Stimulated activated CD8-positive, alpha-beta memory T cell treated with anti-CD3 and anti-CD28 coated beads, Interleukin-12 subunit alpha, Interleukin-12 subunit beta, amount 100 ng/mL, for 4 hours (primary cell): ENCODE results near the gene PHKA2.

ENCODE experiments used
- DNase-seq: peaks from one replicate; pipeline ENCODE4 v3.0.0-alpha.2; 2020; ENCODE audit warnings: low read depth

PHKA2 gene

GRCh38 chrX:18889346-18890048 is 94.4 kb downstream of the PHKA2 start:
- DNase-seq: no peak

GRCh38 chrX:18888281-18888680 is 95.6 kb downstream of the PHKA2 start:
- DNase-seq: no peak

- DNase-seq: no peak
Measured at GRCh38 chrX:18887825-18888212, 96.1 kb downstream of the PHKA2 start.

- no peak for DNase-seq
Measured at GRCh38 chrX:18887177-18887824, 96.6 kb downstream of the PHKA2 start.

GRCh38 chrX:18886344-18887161 is 97.4 kb downstream of the PHKA2 start:
- DNase-seq: no peak

GRCh38 chrX:18886005-18886343 is 97.9 kb downstream of the PHKA2 start:
- no peak for DNase-seq

GRCh38 chrX:18885328-18886004 is 98.4 kb downstream of the PHKA2 start:
- DNase-seq: no peak

GRCh38 chrX:18884916-18885315 is 99.0 kb downstream of the PHKA2 start:
- no peak for DNase-seq

- no peak for DNase-seq
Measured at GRCh38 chrX:18883961-18884765, 99.8 kb downstream of the PHKA2 start.

GRCh38 chrX:18883234-18883960 is 100.5 kb downstream of the PHKA2 start:
- no peak for DNase-seq

- no peak for DNase-seq
Measured at GRCh38 chrX:18879144-18879543, 104.8 kb downstream of the PHKA2 start.

- DNase-seq: no peak
Measured at GRCh38 chrX:18877469-18877868, 106.4 kb downstream of the PHKA2 start.

- no peak for DNase-seq
Measured at GRCh38 chrX:18875256-18875878, 108.5 kb downstream of the PHKA2 start.

- DNase-seq: no peak
Measured at GRCh38 chrX:18874560-18875255, 109.2 kb downstream of the PHKA2 start.

GRCh38 chrX:18873836-18874235 is 110.1 kb downstream of the PHKA2 start:
- DNase-seq: no peak

GRCh38 chrX:18873189-18873791 is 110.6 kb downstream of the PHKA2 start:
- DNase-seq: no peak

GRCh38 chrX:18872621-18873020 is 111.3 kb downstream of the PHKA2 start:
- no peak for DNase-seq

- no peak for DNase-seq
Measured at GRCh38 chrX:18871970-18872369, 111.9 kb downstream of the PHKA2 start.

GRCh38 chrX:18871161-18871890 is 112.6 kb downstream of the PHKA2 start:
- DNase-seq: no peak
